Spleen (tissue), 11 donors: Measurements from ENCODE around the gene PROCA1. TPM values are rescaled to one million over a fixed set of nuclear protein-coding genes. Genes with fewer than 3 reads are reported as not detected.

Experiments
- DNase-seq: peaks from one replicate; pipeline ENCODE4 v3.0.0-alpha.2; 2020
- H3K27ac ChIP-seq, 8 donors: fragments of 200-600 bp; sonication (generic) in 7 of 8; 1 replicate in 4 of 8; 2 replicates in 4 of 8; pipeline versions ENCODE4 v1.5.0 to v1.8.0; 2016 to 2021; ENCODE audit warnings: inconsistent platforms in 4 of 8, mild to moderate bottlenecking in 4 of 8, moderate library complexity in 1 of 8
- H3K27me3 ChIP-seq, 7 donors: fragments of 200-600 bp; sonication (generic) in 6 of 7; replicated peaks in 1 of 7; 1 replicate in 4 of 7; 2 replicates in 3 of 7; pipeline versions ENCODE4 v1.5.0 to v1.8.0; 2016 to 2021; ENCODE audit warnings: inconsistent platforms in 3 of 7, mild to moderate bottlenecking in 1 of 7
- H3K36me3 ChIP-seq, 6 donors: fragments of 200-600 bp; sonication (generic) in 5 of 6; 1 replicate in 4 of 6; 2 replicates in 2 of 6; pipeline versions ENCODE4 v1.5.0 to v1.8.0; 2016 to 2021; ENCODE audit warnings: inconsistent platforms in 2 of 6
- H3K4me1 ChIP-seq, 6 donors: fragments of 200-600 bp; sonication (generic) in 5 of 6; 1 replicate in 3 of 6; 2 replicates in 3 of 6; pipeline versions ENCODE4 v1.5.0 to v1.8.0; 2016 to 2021; ENCODE audit warnings: inconsistent platforms in 3 of 6
- H3K4me3 ChIP-seq, 8 donors: fragments of 200-600 bp; sonication (generic) in 7 of 8; 1 replicate in 4 of 8; 2 replicates in 4 of 8; pipeline versions ENCODE4 v1.5.0 to v1.8.0; 2016 to 2021; ENCODE audit warnings: inconsistent platforms in 4 of 8, mild to moderate bottlenecking in 4 of 8, moderate library complexity in 2 of 8
- H3K9me3 ChIP-seq, 8 donors: fragments of 200-600 bp; sonication (generic) in 7 of 8; 1 replicate in 4 of 8; 2 replicates in 4 of 8; pipeline versions ENCODE4 v1.5.0 to v1.8.0; 2016 to 2021; ENCODE audit warnings: inconsistent platforms in 4 of 8
- CTCF ChIP-seq, 11 experiments: fragments of 200-600 bp in 7 of 11; fragments of 450-650 bp in 4 of 11; sonication (generic) in 4 of 11; IDR thresholded peaks in 8 of 11; conservative IDR thresholded peaks in 3 of 11; 1 replicate in 7 of 11; 2 replicates in 4 of 11; pipeline versions ENCODE4 v1.4.0 to v1.8.0; 2016 to 2021; ENCODE audit warnings: antibody characterized with exemption in 11 of 11, inconsistent platforms in 4 of 11, mild to moderate bottlenecking in 1 of 11
- POLR2A ChIP-seq, 3 donors: fragments of 450-650 bp; IDR thresholded peaks; one replicate each; pipeline ENCODE4 v1.5.1; 2017; ENCODE audit warnings: antibody characterized with exemption in 3 of 3, mild to moderate bottlenecking in 1 of 3
- POLR2AphosphoS5 ChIP-seq, 3 donors: sonication (generic); formaldehyde crosslinking; IDR thresholded peaks; one replicate each; pipeline ENCODE4 v1.5.1; 2017; ENCODE audit warnings: antibody characterized with exemption in 3 of 3
- WGBS, 5 donors: extraction: QIAGEN DNeasy Blood & Tissue Kit in 3 of 5; methylation state at CpG; one replicate each; pipeline versions ENCODE4 v1.1.5 to v1.1.7; 2013 to 2018; 5-methylcytosine and 5-hydroxymethylcytosine counted together
- intact Hi-C: fragments of 100-400 bp; cut with DNase I; formaldehyde crosslinking; loops from one replicate; pipeline ENCODE4 v1.15.0; 2023; ENCODE audit warnings: low total_unique reads
- polyA plus RNA-seq, 3 donors: library from polyadenylated mRNA; stranded (reverse); fragments of 200-250 nt; gene quantifications; one replicate each; pipeline ENCODE4 v1.2.1, GENCODE V29; 2013
- total RNA-seq, 7 donors: library from RNA; depleted of rRNA in 3 of 7; stranded (reverse); fragments of >200 nt in 3 of 7; fragmentation: NEBNext Ultra II Directional in 4 of 7; extraction: Animal tissue kit (Norgen Biotek cat#: 25700) in 4 of 7; gene quantifications; one replicate each; pipeline versions ENCODE4 v1.1.0 to v1.2.1, GENCODE V29; 2016 to 2021
- donor health status: healthy with polysubstance abuse.
- donor health status: DM: no; HTN: no; CAD: no; lungs with moderate emphysema.
- donor health status: DM: no; HTN: no; CAD: no.
- donor health status: Bipolar disorder and iron deficiency.
- donor health status: healthy.
- donor health status: DM: no; HTN: no; CAD: no.
- donor health status: DM: yes; HTN: yes; CAD: no.

Gene PROCA1
- total and polyA plus RNA-seq, 10 donors, result 4.3 to 14.5 (median 7.1) TPM

- peaks cover 7 to 71% (median 56%) of the 10 kb centered on the region in 6 donors for H3K36me3 ChIP-seq
- no peak for DNase-seq
- no peaks in the 10 kb centered on the region for H3K27me3 ChIP-seq
- intact Hi-C loops, result no loop called here
- H3K9me3 ChIP-seq, result no peaks in the 10 kb centered on the region
- H3K27ac ChIP-seq, result no peak overlapping the region
- H3K4me1 ChIP-seq, result no peaks in the 10 kb centered on the region
- H3K4me3 ChIP-seq, result no peak overlapping the region
- TF ChIP-seq POLR2AphosphoS5 (IDR thresholded peaks at IDR 0.05), result peak in 2 of 3 donors; percentile 10 to 41
- no peak for TF ChIP-seq POLR2A (IDR thresholded peaks at IDR 0.05)
- 91 to 97% (median 94%) methylated on average over 3 to 14 of the region's 14 CpGs for WGBS, 5 donors
Measured at GRCh38 chr17:28704219-28704858, 7.3 kb downstream of the PROCA1 start.

DNA sequence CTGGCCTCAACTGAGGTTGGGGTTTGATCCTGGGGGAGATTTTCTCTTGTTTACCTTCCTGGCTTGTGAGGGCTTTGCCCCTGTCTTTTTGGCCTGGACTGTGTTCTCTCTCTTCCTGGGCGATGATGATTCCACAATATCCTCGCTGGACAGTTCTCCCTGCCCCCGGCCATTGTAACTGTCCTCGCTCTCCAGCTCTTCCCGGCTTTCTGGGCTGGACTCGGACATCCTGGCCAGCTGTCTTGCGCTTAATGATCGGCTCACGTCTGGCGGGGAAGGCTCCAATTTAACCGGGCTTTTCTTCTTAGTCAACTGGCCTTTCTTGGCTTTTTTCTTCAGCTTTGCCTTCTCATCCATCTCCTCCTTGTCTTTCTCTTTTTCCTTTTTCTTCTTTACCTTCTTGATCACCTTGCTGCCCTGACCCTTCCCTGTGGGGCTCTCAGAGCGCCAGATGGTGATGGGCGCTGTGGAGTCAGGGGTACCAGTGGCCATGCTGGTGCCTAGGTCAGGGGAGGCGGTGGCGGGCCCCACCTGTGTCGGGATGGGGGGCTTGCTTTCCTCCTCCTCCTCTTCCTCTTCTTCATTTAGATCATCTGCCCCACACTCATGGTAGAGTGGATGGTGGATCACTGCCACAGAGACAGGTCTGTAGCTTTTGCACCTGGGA lies 8.0 kb downstream of the PROCA1 start:
- H3K36me3 ChIP-seq, result peaks cover 9 to 78% (median 62%) of the 10 kb centered on the region in 6 donors
- no peak overlapping the region for H3K4me3 ChIP-seq
- WGBS, 5 donors, result 84 to 93% (median 88%) methylated on average over 16 of the region's 16 CpGs
- H3K27me3 ChIP-seq, result no peaks in the 10 kb centered on the region
- no peaks in the 10 kb centered on the region for H3K4me1 ChIP-seq
- intact Hi-C loops, result no loop called here
- no peak for DNase-seq
- H3K27ac ChIP-seq, result no peak overlapping the region
- no peak for TF ChIP-seq POLR2AphosphoS5 (IDR thresholded peaks at IDR 0.05)
- no peaks in the 10 kb centered on the region for H3K9me3 ChIP-seq

DNA sequence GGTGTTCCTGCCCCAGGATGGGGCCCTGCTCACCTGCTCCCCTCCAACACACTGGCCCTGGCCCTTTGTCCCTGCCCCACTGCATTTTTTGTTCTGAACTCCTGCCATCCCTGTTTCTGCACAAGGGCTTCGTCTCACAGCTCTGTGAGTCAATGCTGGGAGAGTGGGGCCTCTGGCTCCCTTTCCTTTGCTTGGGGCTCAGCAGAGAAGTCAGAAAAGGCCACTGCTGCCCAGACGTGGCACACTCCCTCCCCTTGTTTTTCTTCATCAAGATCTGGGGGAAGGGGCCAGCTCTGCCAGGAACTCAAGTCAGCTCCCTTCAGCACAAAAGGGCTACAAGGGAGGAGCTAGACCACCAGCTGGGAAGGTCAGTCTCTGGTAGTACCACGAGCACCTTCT lies 8.9 kb downstream of the PROCA1 start:
- 77 to 92% (median 82%) methylated on average over 3 of the region's 3 CpGs for WGBS, 5 donors
- intact Hi-C loops, result no loop called here
- Histone ChIP-seq H3K4me1 (no peaks in the 10 kb centered on the region), H3K36me3 (peaks cover 14 to 87% (median 71%) of the 10 kb centered on the region in 6 donors), H3K9me3 (no peaks in the 10 kb centered on the region), H3K27ac (no peak overlapping the region), H3K27me3 (no peaks in the 10 kb centered on the region), H3K4me3 (no peak overlapping the region)
- DNase-seq, result no peak
- TF ChIP-seq POLR2A (IDR thresholded peaks at IDR 0.05), result no peak
- no peak for TF ChIP-seq POLR2AphosphoS5 (IDR thresholded peaks at IDR 0.05)
- TF ChIP-seq CTCF (IDR thresholded peaks at IDR 0.05 in 8 of 11, conservative IDR thresholded peaks at IDR 0.05 in 3 of 11), result no peak

DNA sequence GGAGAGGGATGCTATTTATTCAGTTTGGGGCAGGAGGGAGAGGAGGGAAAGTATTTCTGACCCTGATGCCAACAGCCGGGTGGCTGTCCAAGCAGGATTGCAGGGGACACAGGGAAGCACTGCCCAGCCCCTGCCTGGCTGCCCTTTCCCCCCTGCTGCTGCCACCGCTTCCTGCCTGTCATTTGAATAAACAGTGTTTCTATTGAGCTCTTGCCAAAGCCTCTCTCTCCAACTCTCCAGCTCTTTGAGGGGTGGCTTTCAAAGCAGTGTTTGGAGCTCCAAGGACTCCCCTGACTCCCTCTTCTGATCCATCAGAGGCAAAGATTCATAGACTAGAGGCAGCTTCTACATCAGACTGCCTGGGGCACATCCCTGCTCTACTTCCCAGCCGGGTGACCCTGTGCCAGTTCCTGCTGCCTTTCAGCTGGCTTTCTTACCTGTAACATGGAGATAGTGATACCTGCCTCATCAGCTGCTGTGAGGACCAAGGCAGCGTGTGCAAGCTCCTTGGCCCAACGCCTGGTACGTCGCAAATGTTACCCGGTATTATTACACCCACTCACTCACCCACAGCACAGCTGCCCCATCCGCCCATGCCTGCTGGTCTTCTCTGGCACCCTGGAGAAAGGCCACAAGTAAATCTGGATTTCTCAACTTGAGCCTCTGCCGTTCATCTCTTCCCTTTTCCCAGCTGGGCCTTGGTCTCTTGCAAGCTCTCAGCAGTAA lies 9.5 kb downstream of the PROCA1 start:
- Histone ChIP-seq H3K9me3 (no peaks in the 10 kb centered on the region), H3K4me3 (no peak overlapping the region), H3K36me3 (peaks cover 20 to 93% (median 76%) of the 10 kb centered on the region in 6 donors), H3K4me1 (no peaks in the 10 kb centered on the region), H3K27me3 (no peaks in the 10 kb centered on the region), H3K27ac (no peak overlapping the region)
- WGBS, 5 donors, result 80 to 89% (median 82%) methylated on average over 10 of the region's 10 CpGs
- intact Hi-C loops, result no loop called here
- no peak for DNase-seq
- TF ChIP-seq CTCF (IDR thresholded peaks at IDR 0.05 in 8 of 11, conservative IDR thresholded peaks at IDR 0.05 in 3 of 11) (no peak), POLR2A (IDR thresholded peaks at IDR 0.05) (no peak), POLR2AphosphoS5 (IDR thresholded peaks at IDR 0.05) (no peak)
